Caco-2 (cell line): ENCODE data around the gene RTL1. TPM values are rescaled to one million over a fixed set of nuclear protein-coding genes. Genes with fewer than 3 reads are reported as not detected.

Experiments
- BruUV-seq: library from RNA; stranded (reverse); fragments of 400-500 nt; replicated peaks from 2 replicates; lab custom pipeline; 2021; lab: Mats Ljungman, UMichigan
- CTCF ChIA-PET: fragments of 300-600 bp; sonication (Branson Sonifier 250); formaldehyde crosslinking; loops from one replicate; lab custom pipeline; 2022; ENCODE audit warnings: antibody characterized with exemption; lab: Charles Lee
- POLR2A ChIA-PET: fragments of 300-600 bp; sonication (Branson Sonifier 250); formaldehyde crosslinking; loops from one replicate; lab custom pipeline; 2022; ENCODE audit warnings: antibody characterized with exemption; lab: Charles Lee
- DNase-seq, 2 experiments: peaks; one replicate each; pipeline versions ENCODE4 v3.0.0 to v3.0.0-alpha.2; 2020 to 2022
- H3K27me3 ChIP-seq: replicated peaks from 2 replicates; pipeline ENCODE4 v1.6.0; 2011; ENCODE audit warnings: low read length; ENCODE audit not compliant: control insufficient read depth, insufficient read depth
- H3K36me3 ChIP-seq: 2 replicates; pipeline ENCODE4 v1.5.1; 2011; ENCODE audit warnings: low read length; ENCODE audit not compliant: control insufficient read depth, insufficient read depth
- H3K4me1 ChIP-seq: fragments of 250-450 bp; sonication (Bioruptor Pico); 2 replicates; pipeline ENCODE4 v1.5.1; 2020; ENCODE audit warnings: mild to moderate bottlenecking
- H3K4me3 ChIP-seq: 2 replicates; pipeline ENCODE4 v1.5.1; 2011; ENCODE audit warnings: low read depth, mild to moderate bottlenecking, control low read depth, low read length
- H3K9me3 ChIP-seq: fragments of 250-450 bp; sonication (Bioruptor Pico); 2 replicates; pipeline ENCODE4 v1.5.1; 2020; ENCODE audit warnings: mild to moderate bottlenecking, moderate library complexity
- H3K27ac Mint-ChIP-seq: one replicate; pipeline ENCODE4 v1.8.0; 2022; ENCODE audit warnings: mixed read lengths; ENCODE audit not compliant: unreplicated experiment
- H3K27me3 Mint-ChIP-seq: one replicate; pipeline ENCODE4 v1.8.0; 2022; ENCODE audit warnings: mixed read lengths; ENCODE audit not compliant: insufficient read depth, unreplicated experiment
- H3K36me3 Mint-ChIP-seq: one replicate; pipeline ENCODE4 v1.8.0; 2022; ENCODE audit warnings: mild to moderate bottlenecking, mixed read lengths; ENCODE audit not compliant: insufficient read depth, unreplicated experiment
- H3K4me1 Mint-ChIP-seq: one replicate; pipeline ENCODE4 v1.8.0; 2022; ENCODE audit warnings: low read depth, mixed read lengths; ENCODE audit not compliant: unreplicated experiment
- H3K4me3 Mint-ChIP-seq: one replicate; pipeline ENCODE4 v1.8.0; 2022; ENCODE audit warnings: mild to moderate bottlenecking, moderate library complexity, mixed read lengths; ENCODE audit not compliant: unreplicated experiment
- H3K9me3 Mint-ChIP-seq: one replicate; pipeline ENCODE4 v1.8.0; 2022; ENCODE audit warnings: mixed read lengths; ENCODE audit not compliant: unreplicated experiment
- intact Hi-C: fragments of 100-400 bp; cut with micrococcal nuclease; formaldehyde crosslinking; loops from one replicate; pipeline ENCODE4 v1.10.0; 2022; ENCODE audit not compliant: unreplicated experiment
- microRNA-seq: library from miRNA; unstranded; fragments of <30 nt; microRNA quantifications from one replicate; pipeline ENCODE4 v1.2.0, GENCODE V29; 2022
- total RNA-seq: library from RNA; stranded (reverse); gene quantifications from 2 replicates; pipeline ENCODE4 v1.2.3, GENCODE V29; 2022
- TF ChIP-seq, protein P1 (sequence below), 2 experiments: fragments of 200-600 bp in 1 of 2; IDR thresholded peaks; 1 replicate in 1 of 2; 2 replicates in 1 of 2; pipeline versions ENCODE4 v1.5.1 to v1.8.0; 2011 to 2022; ENCODE audit warnings: antibody characterized with exemption in 1 of 2, control low read depth in 1 of 2, inconsistent platforms in 1 of 2, low read depth in 1 of 2, low read length in 1 of 2, mild to moderate bottlenecking in 1 of 2, moderate library complexity in 1 of 2; ENCODE audit not compliant: insufficient read depth in 1 of 2, severe bottlenecking in 1 of 2, unreplicated experiment in 1 of 2

The RTL1 gene
- total RNA-seq, 1 experiment from 2014 or later, result not detected

DNA sequence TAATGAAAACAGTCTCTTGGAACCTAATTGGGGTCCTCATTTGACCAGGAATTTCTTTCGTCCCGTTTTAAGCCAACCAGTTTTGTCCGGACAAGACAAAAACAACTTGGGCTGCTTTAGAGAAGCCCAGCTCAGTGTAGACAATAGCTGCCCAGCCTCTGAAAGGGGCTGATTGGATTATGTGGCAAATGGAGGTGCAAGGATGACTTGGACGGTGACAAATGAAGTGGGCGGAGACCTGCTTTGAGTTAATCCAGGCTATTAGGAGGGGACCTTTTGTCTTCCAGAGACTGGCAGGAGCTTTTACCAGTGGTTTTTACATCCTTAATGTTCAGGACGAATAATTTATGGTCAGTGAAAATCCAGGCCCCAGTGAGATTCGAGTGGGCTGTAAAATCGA, 72.8 kb downstream of the RTL1 start:
- intact Hi-C loops, result no loop called here
- Mint-ChIP-seq H3K4me3 (no peak overlapping the region), H3K27ac (no peak overlapping the region), H3K27me3 (no peaks in the 10 kb centered on the region), H3K9me3 (no peaks in the 10 kb centered on the region), H3K36me3 (no peaks in the 10 kb centered on the region), H3K4me1 (peaks cover 19% of the 10 kb centered on the region)
- Histone ChIP-seq H3K36me3 (no peaks in the 10 kb centered on the region), H3K4me1 (peaks cover 5% of the 10 kb centered on the region; the same call in 1 of the 2 replicates), H3K4me3 (no peak overlapping the region), H3K9me3 (peaks cover 3% of the 10 kb centered on the region; the same call in 1 of the 2 replicates), H3K27me3 (no peaks in the 10 kb centered on the region)
- DNase-seq, result no peak
- no TSS peak for BruUV-seq
- TF ChIP-seq, protein P1, sequence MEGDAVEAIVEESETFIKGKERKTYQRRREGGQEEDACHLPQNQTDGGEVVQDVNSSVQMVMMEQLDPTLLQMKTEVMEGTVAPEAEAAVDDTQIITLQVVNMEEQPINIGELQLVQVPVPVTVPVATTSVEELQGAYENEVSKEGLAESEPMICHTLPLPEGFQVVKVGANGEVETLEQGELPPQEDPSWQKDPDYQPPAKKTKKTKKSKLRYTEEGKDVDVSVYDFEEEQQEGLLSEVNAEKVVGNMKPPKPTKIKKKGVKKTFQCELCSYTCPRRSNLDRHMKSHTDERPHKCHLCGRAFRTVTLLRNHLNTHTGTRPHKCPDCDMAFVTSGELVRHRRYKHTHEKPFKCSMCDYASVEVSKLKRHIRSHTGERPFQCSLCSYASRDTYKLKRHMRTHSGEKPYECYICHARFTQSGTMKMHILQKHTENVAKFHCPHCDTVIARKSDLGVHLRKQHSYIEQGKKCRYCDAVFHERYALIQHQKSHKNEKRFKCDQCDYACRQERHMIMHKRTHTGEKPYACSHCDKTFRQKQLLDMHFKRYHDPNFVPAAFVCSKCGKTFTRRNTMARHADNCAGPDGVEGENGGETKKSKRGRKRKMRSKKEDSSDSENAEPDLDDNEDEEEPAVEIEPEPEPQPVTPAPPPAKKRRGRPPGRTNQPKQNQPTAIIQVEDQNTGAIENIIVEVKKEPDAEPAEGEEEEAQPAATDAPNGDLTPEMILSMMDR (IDR thresholded peaks at IDR 0.05; ENCODE audit: insufficient read depth in 1 of 2, low read depth in 1 of 2, low read length in 1 of 2, severe bottlenecking in 1 of 2, unreplicated experiment in 1 of 2), result no peak
- POLR2A ChIA-PET, result no interaction called here
- CTCF ChIA-PET, result no interaction called here

Small RNAs within 50 kb of the gene (microRNA-seq; reads per million reads assigned to microRNA genes)
- 6.5 reads per million, percentile 39 among the genes with 10 or more reads in this experiment for gene MIR127
- gene MIR136, result 0.56 reads per million
- not detected for gene MIR337
- 1.7 reads per million for gene MIR370
- 1.9 reads per million, percentile 5 among the genes with 10 or more reads in this experiment for gene MIR431
- 1.7 reads per million for gene MIR432
- gene MIR433, result 0.74 reads per million
- 1.9 reads per million, percentile 5 among the genes with 10 or more reads in this experiment for gene MIR493
- gene MIR665, result not detected

Other genes starting within 250 kb of the RTL1 start
- not detected in 2 replicates for gene DLK1, start 176.8 kb downstream of the RTL1 start, total RNA-seq
- gene MEG3, start 77.6 kb downstream of the RTL1 start, total RNA-seq, result 0.37 TPM in 1 of 2 replicates, not detected in the other